ENCODE results near the gene CAP1.

GRCh38 chr1:40105028-40105427, 64.5 kb downstream of the CAP1 start:
- TF ChIP-seq EP300 (IDR thresholded peaks at IDR 0.05) (no peak), CTCF (IDR thresholded peaks at IDR 0.05) (no peak), POLR2A (IDR thresholded peaks at IDR 0.05) (no peak)
